ENCODE results near the gene GPSM1.

GPSM1 gene, protein sequence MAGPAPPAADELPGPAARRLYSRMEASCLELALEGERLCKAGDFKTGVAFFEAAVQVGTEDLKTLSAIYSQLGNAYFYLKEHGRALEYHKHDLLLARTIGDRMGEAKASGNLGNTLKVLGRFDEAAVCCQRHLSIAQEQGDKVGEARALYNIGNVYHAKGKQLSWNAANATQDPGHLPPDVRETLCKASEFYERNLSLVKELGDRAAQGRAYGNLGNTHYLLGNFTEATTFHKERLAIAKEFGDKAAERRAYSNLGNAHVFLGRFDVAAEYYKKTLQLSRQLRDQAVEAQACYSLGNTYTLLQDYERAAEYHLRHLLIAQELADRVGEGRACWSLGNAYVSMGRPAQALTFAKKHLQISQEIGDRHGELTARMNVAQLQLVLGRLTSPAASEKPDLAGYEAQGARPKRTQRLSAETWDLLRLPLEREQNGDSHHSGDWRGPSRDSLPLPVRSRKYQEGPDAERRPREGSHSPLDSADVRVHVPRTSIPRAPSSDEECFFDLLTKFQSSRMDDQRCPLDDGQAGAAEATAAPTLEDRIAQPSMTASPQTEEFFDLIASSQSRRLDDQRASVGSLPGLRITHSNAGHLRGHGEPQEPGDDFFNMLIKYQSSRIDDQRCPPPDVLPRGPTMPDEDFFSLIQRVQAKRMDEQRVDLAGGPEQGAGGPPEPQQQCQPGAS

DNA sequence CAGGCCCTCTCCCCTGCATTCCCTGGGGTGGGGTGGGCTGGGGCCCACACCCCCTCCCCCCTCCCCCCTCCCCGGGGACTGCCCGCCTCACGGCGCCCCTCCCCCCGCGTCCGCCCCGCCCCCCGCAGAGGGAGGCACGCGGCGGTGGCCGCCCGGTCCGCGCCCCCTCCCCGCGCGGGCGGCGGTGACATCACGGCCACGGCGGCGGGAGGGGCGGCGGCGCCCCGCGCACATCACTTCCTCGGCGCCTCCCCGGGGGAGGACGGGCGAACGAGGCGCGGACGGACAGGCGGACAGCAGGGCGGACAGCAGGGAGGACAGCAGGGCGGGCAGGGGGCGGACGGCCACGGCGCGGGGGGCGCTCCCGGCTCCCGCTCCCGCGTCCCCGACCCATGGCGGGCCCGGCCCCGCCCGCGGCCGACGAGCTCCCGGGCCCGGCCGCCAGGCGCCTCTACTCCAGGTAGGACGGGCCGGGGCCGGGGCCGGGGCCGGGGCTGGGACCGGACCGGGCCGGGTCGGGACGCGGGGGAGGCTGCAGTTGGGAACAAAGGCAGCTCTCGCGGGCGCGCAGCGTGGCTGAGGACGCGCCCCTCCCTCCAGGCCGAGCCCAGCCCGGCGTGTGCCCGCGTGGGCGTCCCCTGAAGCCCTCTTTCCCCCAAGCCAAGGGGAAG, at the start of gene GPSM1:
Gene GPSM1 (plus strand): TSS at position 236 of the 671 bp plus-strand sequence. CDS start 157 bp downstream, at position 393.
- H3K4me3 ChIP-seq (replicated peaks; ENCODE audit: low read depth, low read length) = no peak within 1 kb of the TSS
- H3K27me3 ChIP-seq (replicated peaks; ENCODE audit: control insufficient read depth, insufficient read depth, low read length) = peaks cover 3% of the 10 kb centered on the region
- TF ChIP-seq, protein P1, sequence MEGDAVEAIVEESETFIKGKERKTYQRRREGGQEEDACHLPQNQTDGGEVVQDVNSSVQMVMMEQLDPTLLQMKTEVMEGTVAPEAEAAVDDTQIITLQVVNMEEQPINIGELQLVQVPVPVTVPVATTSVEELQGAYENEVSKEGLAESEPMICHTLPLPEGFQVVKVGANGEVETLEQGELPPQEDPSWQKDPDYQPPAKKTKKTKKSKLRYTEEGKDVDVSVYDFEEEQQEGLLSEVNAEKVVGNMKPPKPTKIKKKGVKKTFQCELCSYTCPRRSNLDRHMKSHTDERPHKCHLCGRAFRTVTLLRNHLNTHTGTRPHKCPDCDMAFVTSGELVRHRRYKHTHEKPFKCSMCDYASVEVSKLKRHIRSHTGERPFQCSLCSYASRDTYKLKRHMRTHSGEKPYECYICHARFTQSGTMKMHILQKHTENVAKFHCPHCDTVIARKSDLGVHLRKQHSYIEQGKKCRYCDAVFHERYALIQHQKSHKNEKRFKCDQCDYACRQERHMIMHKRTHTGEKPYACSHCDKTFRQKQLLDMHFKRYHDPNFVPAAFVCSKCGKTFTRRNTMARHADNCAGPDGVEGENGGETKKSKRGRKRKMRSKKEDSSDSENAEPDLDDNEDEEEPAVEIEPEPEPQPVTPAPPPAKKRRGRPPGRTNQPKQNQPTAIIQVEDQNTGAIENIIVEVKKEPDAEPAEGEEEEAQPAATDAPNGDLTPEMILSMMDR (IDR thresholded peaks at IDR 0.05; ENCODE audit: insufficient read depth, low read length, poor library complexity, severe bottlenecking) = no peak
- H3K36me3 ChIP-seq (ENCODE audit: control insufficient read depth, insufficient read depth, low read length) = no peaks in the 10 kb centered on the region
- no peak for DNase-seq (ENCODE audit: extremely low read depth, insufficient read length)

DNA sequence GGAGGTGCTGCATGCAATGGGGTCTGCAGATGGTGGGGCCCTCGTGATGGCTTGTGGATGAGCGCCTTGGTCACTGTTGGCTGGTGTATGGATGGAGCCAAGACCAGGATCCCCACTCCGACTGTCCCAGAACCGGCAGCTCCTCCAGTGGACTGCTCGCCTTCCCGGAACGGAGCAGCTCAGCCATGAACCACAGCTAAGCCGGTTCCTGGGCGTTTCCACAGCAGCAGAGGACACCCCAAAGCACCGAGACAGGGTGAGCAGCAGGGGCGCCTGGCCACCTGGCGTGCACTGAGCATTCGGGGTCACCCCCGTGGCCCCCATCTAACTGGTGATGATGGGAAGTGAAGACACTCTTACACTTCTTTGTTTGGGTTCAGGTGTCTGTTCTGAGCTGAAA, 49.6 kb upstream of the GPSM1 start:
- H3K27me3 ChIP-seq (replicated peaks; ENCODE audit: control insufficient read depth, insufficient read depth, low read length) = peaks cover 2% of the 10 kb centered on the region; the same call in 1 of the 2 replicates
- TF ChIP-seq, protein P1 (IDR thresholded peaks at IDR 0.05; ENCODE audit: insufficient read depth, low read length, poor library complexity, severe bottlenecking) = no peak
- H3K36me3 ChIP-seq (ENCODE audit: control insufficient read depth, insufficient read depth, low read length) = no peaks in the 10 kb centered on the region
- H3K4me3 ChIP-seq (replicated peaks; ENCODE audit: low read depth, low read length) = no peak overlapping the region
- no peak for DNase-seq (ENCODE audit: extremely low read depth, insufficient read length)

DNA sequence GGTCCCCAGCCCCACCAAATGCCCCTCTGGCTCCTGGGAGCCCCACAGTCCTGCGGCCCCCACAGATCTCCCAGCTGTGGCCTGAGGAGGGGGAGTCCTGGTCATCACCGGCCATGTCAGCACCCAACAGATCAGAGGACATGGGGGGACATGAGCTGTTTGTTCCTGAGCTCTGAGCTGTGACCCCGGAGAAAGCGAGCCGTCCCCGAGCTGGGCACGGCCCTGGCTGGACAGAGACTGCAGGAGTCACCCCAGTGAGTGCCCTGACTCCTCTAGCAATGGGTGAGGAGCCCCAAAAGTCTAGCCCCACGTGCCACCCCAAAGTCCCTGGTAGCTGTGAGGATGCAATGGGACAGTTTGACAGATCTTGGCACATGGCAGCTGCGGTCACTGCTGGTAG, 49.1 kb upstream of the GPSM1 start:
- no peak for DNase-seq (ENCODE audit: extremely low read depth, insufficient read length)
- TF ChIP-seq, protein P1 (IDR thresholded peaks at IDR 0.05; ENCODE audit: insufficient read depth, low read length, poor library complexity, severe bottlenecking) = no peak

DNA sequence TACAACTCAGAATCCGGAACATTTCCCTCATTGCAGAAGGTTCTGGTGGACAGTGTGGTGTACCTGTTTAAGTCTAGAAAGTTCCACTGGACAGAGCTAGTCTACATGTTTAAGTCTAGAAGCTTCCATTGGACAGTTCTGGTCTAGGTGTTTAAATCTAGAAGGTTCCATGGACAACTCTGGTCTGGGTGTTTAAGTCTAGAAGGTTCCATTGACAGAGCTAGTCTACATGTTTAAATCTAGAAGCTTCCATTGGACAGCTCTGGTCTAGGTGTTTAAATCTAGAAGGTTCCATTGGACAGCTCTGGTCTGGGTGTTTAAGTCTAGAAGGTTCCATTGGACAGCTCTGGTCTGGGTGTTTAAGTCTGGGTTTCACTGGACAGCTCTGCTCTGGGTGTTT, 48.4 kb upstream of the GPSM1 start:
- DNase-seq (ENCODE audit: extremely low read depth, insufficient read length) = no peak
- Histone ChIP-seq H3K27me3 (replicated peaks; ENCODE audit: control insufficient read depth, insufficient read depth, low read length) (peaks cover 2% of the 10 kb centered on the region; the same call in 1 of the 2 replicates), H3K36me3 (ENCODE audit: control insufficient read depth, insufficient read depth, low read length) (no peaks in the 10 kb centered on the region)

More for the DNA sequence above, 49.1 kb upstream of the GPSM1 start:
- H3K4me3 ChIP-seq (replicated peaks; ENCODE audit: low read depth, low read length) = no peak overlapping the region
- peaks cover 2% of the 10 kb centered on the region; the same call in 1 of the 2 replicates for H3K27me3 ChIP-seq (replicated peaks; ENCODE audit: control insufficient read depth, insufficient read depth, low read length)
- no peaks in the 10 kb centered on the region for H3K36me3 ChIP-seq (ENCODE audit: control insufficient read depth, insufficient read depth, low read length)

DNA sequence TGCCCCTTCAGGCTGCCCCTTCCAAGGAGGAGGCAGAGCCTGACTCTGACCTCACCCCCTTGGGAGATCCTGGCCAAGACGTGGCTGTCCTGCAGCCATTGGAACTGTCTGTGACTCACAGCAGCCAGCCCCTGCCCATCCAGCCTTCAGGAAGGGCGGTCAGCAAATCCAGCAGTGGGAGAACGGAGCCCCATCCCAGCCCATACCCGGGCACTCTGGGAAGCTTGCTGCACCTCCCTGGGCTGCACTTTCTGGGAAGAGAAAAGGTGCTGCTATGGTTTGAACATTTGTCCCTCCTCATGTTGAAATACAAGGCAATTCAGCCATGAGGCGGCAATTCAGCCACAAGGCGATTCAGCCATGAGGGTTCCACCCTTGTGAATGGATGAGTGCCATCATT, 47.9 kb upstream of the GPSM1 start:
- no peak for DNase-seq (ENCODE audit: extremely low read depth, insufficient read length)
- Histone ChIP-seq H3K4me3 (replicated peaks; ENCODE audit: low read depth, low read length) (no peak overlapping the region), H3K36me3 (ENCODE audit: control insufficient read depth, insufficient read depth, low read length) (no peaks in the 10 kb centered on the region), H3K27me3 (replicated peaks; ENCODE audit: control insufficient read depth, insufficient read depth, low read length) (no peaks in the 10 kb centered on the region; the same call in 1 of the 2 replicates)
- TF ChIP-seq, protein P1 (IDR thresholded peaks at IDR 0.05; ENCODE audit: insufficient read depth, low read length, poor library complexity, severe bottlenecking) = no peak

More for the DNA sequence above, 48.4 kb upstream of the GPSM1 start:
- H3K4me3 ChIP-seq (replicated peaks; ENCODE audit: low read depth, low read length) = no peak overlapping the region
- TF ChIP-seq, protein P1 (IDR thresholded peaks at IDR 0.05; ENCODE audit: insufficient read depth, low read length, poor library complexity, severe bottlenecking) = no peak

Data from GM06990 (cell line).